IPS-11a (cell line): Measurements from ENCODE around the gene TMEM255B.

Source experiments
- H3K4me3 ChIP-seq: one replicate; pipeline ENCODE4 v1.5.1; 2013; ENCODE audit warnings: low read depth, low read length, control low read depth

The TMEM255B gene

DNA sequence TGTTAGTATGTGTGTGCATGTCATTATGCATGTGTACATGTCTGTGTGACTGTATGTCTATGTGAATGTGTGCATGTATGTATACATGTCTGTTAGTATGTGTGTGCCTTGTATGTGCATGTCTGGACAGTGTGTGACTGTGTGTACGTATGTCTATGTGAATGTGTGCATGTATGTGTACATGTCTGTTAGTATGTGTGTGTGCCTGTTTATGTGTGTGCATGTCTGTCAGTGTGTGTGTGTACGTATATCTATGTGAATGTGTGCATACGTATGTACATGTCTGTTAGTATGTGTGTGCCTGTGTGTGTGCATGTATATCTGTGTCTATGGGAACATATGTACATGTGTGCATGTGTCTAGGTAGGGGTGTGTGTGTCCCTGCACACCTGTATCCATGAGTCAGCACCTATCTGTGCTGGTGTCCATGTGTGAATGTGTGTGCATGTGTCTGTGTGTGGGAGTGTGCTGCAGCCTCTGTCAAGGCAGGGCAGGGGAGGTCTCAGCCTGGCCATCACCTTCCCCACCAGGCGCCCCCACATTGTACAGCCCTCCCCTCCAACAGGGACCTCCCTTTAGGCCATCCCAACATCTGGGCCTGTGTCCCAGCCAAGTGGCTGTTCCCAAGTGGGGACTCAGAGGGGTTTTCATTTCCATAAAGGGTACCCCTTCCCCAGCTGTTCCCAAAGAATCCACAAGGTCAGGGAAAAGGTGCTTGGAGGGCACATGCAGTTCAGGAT, 100.5 kb downstream of the TMEM255B start:
- no peak overlapping the region for H3K4me3 ChIP-seq

DNA sequence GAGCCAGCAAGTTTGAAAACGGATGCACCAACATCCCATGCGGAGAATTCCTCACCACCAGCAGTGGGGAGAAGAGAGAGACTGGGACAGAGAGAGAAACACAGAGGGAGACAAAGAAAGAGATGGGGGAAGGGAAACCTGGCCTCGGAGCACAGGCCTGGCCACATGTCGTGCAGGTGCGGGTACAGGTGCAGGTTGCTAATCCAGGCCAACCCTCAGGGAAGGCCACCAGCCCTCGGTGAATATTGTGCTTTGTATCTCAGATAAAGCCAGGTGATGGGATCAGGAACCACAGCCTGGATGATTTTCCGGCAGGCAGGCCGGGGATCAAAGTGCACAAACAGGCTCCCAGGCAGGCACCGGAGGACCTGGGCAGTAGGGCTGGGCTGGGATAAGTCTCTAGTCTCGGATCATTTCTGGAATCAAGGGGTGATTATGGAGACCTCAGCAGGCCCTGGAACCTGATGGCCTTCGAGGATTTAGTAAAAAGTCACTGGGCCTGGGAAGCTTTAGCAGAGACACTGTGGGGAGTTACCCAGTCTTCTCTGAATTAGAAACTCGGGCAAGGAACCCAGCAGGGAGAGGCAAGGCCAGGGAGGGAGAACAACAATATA, 101.1 kb downstream of the TMEM255B start:
- no peak overlapping the region for H3K4me3 ChIP-seq

DNA sequence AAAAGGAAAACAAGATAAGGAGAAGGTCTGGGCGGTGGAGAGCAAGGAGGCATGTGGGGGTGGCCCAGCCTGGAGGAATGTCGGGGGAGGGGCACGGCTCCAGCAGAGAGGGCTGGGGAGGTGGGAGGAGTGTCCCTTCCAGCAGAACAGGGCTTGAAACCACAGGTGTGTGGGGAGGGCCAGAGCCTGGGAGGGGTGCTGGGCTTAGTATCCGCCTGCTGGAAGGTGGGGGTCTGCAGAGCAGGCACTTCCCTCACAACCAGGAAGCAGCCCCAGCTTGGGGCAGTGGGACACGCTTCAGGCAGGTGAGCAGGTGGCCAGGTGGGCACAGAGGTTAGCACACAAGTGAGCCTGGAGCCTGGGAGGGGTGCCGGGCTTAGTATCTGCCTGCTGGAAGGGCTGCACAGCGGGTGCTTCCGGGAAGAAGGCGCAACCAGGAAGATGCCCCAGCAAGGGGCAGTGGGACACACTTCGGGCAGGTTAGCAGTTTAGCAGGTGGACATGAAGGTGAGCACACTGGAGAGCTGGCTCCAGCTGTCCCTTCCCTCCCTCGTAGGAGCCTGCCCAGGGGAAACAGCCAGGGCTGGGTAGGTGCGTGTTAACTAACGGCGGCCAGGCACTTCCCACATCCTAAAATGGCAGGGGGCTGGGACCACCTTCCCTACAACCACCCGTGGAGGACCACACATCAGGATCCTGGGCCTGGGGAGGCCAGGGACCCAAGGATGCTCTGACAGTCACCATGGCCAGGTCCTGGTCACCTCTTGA, 101.8 kb downstream of the TMEM255B start:
- no peak overlapping the region for H3K4me3 ChIP-seq

DNA sequence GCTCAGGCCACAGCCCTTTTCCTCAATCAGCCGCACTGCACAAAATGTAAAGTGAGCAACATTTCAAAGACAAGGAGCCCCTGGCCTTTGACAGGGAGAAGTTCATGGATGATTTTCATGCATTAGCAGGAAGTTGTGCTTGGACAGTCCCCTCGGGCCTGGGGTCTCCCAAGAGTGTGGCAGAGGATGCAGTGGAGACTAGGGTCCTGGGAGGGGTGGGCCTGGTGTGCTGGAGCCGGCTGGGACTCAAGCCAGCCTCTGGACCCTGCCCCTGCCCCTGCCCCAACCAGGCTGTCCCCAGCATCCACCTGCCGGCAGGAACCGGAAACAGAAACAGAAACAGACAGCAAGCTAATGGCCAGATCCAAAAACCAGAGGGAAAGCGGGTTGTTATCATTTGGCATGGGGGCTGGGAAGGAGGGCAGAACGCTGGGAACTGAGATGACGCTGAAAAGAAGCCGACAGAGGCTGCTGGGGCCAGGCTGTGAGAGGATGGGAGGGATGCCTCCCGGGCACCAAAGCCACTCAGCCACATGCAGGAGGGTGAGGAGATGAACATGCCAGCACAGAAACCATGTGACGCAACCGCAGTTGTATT, 102.5 kb downstream of the TMEM255B start:
- no peak overlapping the region for H3K4me3 ChIP-seq

DNA sequence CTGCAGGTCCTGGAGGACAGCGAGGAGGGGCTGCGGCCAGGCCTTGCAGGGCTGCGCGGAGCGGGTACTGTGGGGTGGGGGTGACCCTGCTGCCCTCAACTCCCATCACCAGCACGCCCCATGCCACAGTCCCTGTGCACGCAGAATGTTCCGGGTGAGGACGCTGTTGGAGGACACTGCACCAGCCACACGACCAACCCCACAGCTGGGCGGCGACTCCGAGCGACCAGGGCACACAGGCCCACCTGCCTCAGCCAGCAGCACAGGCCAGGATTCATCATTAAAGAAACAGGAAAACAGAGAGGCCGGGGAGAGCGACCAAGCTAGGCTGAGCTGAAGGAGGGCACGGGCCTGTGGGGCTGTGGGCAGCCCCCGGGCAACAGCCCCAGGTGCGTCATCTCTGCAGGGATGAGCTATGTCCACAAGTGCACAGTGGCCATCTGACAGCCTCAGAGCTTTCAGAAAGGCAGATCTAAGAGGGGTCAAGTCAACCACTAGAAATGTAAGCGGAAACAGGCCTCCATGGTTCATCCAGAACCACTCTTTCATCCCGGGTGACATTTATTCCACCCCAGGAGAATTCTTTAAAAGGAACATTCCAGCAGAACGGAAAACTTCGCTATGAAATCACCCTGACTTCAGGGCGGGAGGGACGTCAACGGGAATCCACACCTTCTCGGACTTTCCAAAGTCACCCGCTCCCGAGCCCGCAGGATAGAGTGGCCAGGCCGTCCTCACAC, 103.3 kb downstream of the TMEM255B start:
- peak overlapping the region; percentile 50 for H3K4me3 ChIP-seq

DNA sequence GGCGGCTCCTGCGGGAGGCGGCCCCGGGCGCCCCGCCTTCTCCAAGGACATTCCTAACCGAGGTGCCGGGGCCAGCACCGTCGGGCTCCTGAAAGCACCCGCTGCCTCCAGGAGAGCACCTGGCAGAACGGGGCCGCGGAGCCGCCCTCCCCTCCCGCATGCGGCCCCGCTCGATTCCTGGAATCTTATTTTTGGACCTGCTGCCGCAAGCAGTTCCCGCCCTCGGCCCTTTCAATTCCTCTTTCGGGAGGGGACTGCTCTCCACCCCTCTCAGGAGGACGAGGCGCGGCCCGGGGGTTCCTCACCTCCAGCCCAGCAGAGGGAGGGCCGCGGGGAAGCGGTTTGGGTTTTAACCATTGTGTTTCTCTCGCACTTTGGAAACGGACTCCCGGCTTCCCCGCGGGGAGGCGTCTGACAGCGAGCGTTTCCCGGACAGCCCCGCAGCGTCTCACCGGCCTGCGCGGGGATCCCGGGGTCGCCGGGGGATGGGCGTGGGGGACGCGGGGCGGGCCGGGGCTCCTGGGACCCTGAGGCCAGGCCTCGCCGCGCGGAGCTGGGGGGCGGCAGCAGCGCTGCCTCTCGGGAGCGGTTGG, 104.0 kb downstream of the TMEM255B start:
- peak overlapping the region; percentile 50 for H3K4me3 ChIP-seq

DNA sequence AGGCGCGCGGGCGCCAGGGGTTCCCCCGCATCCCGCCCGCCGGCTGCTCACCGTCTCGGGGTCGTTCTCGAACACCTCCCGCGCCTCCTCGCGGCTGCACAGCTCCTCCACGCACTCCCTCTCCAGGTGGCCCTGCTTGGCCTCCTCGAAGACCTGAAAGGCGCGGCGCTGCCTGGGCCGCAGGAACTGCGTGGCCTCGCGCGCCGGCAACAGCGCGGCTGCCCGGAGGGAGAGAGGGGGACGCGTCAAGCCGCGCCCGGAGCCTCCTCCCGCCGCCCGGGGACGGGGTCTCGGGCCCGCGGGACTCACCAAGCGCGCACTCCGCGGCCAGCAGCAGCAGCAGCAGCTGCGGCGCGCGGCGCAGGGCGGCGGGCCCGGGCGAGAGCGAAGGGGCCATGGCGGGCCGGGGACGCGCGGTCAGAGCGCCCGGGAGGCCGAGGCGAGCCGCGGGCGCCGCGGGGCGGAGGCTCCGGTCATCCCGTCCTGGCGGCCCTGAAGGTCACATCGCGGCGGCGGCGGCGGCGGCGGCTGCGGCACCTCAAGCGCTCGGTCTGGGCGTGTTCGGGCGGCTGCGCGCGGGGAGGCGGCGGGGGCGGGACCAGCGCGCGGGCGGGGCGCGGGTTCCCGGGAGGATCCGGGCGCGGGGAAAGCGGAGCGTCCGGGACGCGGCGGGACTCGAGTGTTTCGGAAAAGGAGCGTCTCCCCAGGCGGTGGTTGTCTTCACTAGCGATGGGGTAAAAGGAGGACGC, 104.7 kb downstream of the TMEM255B start, which contains the start of gene GAS6:
Gene GAS6 (minus strand): TSS at position 553 of the 749 bp plus-strand sequence. CDS start 156 bp downstream, at position 397.
- H3K4me3 ChIP-seq, result peak within 1 kb of the TSS; percentile 50

DNA sequence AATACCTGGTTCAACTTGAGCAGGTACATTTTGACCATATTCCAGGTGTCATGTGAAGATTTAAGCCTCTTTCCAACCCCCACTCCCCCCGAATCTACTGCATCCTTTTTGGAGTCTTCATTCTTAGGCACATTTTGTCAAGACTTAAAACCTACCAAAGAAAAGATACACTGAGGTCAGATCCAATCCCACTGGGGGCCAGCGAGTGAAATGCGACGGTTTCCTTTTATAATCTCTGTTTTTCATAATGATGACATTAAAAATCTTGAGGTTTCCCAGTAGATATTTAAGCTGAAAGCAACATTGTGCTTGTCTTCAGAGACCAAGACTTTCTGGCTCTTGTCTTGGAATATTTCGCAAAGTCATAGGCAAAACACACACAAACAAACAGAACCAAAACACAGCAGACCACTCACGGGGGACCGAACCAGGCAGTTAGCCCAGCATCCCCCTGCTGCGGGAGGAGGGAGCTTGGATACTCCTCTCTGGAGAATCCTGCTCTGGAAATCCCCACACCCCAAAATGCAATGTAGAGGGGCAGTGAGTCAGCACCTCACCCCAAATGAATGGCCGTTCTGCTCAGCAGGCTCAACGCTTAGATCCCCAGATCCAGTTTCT, 105.4 kb downstream of the TMEM255B start:
- H3K4me3 ChIP-seq, result peak overlapping the region; percentile 49

DNA sequence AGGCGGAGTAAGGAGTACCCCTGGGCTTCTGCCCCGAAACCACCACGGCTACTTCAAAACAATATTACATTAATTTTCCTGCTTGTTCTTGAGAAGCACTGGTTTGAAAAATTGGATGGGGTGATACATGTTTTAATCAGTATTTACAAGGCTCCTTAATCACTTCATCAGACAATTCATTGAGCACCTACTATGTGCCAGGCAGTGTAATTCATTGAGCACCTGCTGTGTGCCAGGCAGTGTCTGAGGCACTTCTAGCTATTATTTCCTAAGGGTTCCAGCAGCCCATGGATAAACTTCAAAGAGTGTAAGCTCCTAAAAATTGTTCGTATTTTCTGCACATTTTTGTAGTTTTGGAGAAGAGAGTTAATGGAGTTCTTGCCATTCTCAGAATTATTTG, 106.4 kb downstream of the TMEM255B start:
- no peak overlapping the region for H3K4me3 ChIP-seq
